T1000 (cell line): Measurements from ENCODE around the gene MS4A15.
"Not testable (repeated sequence)": the region's sequence is repeated elsewhere in the genome, so short reads cannot be mapped to it uniquely, and the experiment has no call there.

Experiments used
- DNase-seq: peaks from one replicate; lab custom pipeline; 2025; ENCODE audit warnings: mixed read lengths; lab: John Stamatoyannopoulos, UW

The MS4A15 gene

GRCh38 chr11:60756307-60757032, at the start of gene MS4A15:
Gene MS4A15, plus strand, starts transcription at chr11:60756867. Its CDS starts 6,867 bp downstream, at chr11:60763734.
- no peak for DNase-seq

GRCh38 chr11:60706931-60707330, 49.7 kb upstream of the MS4A15 start:
- DNase-seq, result no peak

GRCh38 chr11:60710482-60710881, 46.2 kb upstream of the MS4A15 start:
- no peak for DNase-seq

GRCh38 chr11:60711276-60711675, 45.4 kb upstream of the MS4A15 start:
- no peak for DNase-seq

- DNase-seq, result not testable (repeated sequence)
Observed at GRCh38 chr11:60713423-60713822, 43.2 kb upstream of the MS4A15 start.

- no peak for DNase-seq
Observed at GRCh38 chr11:60717956-60718355, 38.7 kb upstream of the MS4A15 start.

- no peak for DNase-seq
Observed at GRCh38 chr11:60718524-60719316, 37.9 kb upstream of the MS4A15 start.

GRCh38 chr11:60719391-60719790, 37.3 kb upstream of the MS4A15 start:
- DNase-seq, result no peak

GRCh38 chr11:60720460-60720859, 36.2 kb upstream of the MS4A15 start:
- no peak for DNase-seq

- no peak for DNase-seq
Observed at GRCh38 chr11:60724420-60724819, 32.2 kb upstream of the MS4A15 start, which contains the start of gene MS4A18. Gene MS4A18, plus strand, starts transcription at chr11:60724720.

- no peak for DNase-seq
Observed at GRCh38 chr11:60725592-60725991, 31.1 kb upstream of the MS4A15 start.

- DNase-seq, result no peak
Observed at GRCh38 chr11:60731586-60731985, 25.1 kb upstream of the MS4A15 start.

GRCh38 chr11:60734279-60734678, 22.4 kb upstream of the MS4A15 start:
- no peak for DNase-seq

GRCh38 chr11:60739114-60739513, 17.6 kb upstream of the MS4A15 start:
- no peak for DNase-seq

GRCh38 chr11:60740573-60740972, 16.1 kb upstream of the MS4A15 start:
- DNase-seq, result no peak

- DNase-seq, result no peak
Observed at GRCh38 chr11:60741421-60741820, 15.2 kb upstream of the MS4A15 start.

- DNase-seq, result no peak
Observed at GRCh38 chr11:60743058-60743457, 13.6 kb upstream of the MS4A15 start.

GRCh38 chr11:60744114-60744513, 12.6 kb upstream of the MS4A15 start:
- DNase-seq, result no peak

GRCh38 chr11:60747359-60747873, 9.3 kb upstream of the MS4A15 start:
- no peak for DNase-seq

- DNase-seq, result no peak
Observed at GRCh38 chr11:60748225-60748624, 8.4 kb upstream of the MS4A15 start.

- DNase-seq, result no peak
Observed at GRCh38 chr11:60748821-60749220, 7.8 kb upstream of the MS4A15 start.

GRCh38 chr11:60750911-60751310, 5.8 kb upstream of the MS4A15 start:
- DNase-seq, result no peak

GRCh38 chr11:60753309-60753708, 3.4 kb upstream of the MS4A15 start:
- DNase-seq, result no peak
